NCI-H2196 treated with DMSO at 0.1 percent for 48 hours (cell line): ENCODE results near the gene SLC22A14.
"Not testable (repeated sequence)": the region's sequence is repeated elsewhere in the genome, so short reads cannot be mapped to it uniquely, and the experiment has no call there.

Experiments used
- DNase-seq: peaks from one replicate; lab custom pipeline; 2025; ENCODE audit not compliant: unreplicated experiment; lab: John Stamatoyannopoulos, UW

Gene SLC22A14

GRCh38 chr3:38312356-38312755, 30.3 kb downstream of the SLC22A14 start:
- no peak for DNase-seq

DNA sequence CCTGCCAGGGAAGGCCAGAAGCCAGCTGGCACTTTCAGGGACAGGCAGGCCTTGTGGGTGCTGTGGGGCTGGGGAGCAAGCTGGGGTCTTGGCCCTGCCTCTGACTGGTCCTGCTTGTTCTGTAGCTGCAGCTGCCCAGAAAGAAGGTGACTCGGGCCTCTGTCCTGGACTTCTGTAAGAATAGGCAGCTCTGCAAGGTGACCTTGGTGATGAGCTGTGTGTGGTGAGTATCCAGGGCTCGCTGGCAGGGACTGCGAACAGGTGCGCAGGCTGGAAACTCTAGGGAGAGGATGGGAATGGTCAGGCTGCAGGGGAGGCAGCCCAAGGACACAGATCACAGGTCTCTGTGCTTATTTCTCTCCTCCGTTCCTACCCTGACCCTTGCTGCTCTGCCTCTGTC, 31.2 kb downstream of the SLC22A14 start:
- DNase-seq, result no peak

DNA sequence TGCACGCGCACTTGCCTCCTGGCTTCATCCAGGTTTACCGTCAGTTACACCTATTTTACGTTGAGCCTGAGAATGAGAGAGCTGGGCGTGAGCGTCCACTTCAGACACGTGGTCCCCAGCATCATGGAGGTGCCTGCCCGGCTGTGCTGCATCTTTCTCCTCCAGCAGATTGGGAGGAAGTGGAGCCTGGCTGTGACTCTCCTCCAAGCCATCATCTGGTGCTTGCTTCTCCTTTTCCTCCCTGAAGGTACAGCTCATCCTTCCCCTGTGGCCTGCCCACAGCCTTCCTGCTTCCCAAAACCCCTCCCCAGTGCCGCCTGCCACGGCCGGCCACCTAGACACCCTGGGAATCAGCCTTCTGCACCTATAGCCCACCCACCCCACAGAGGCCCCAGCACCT, 31.6 kb downstream of the SLC22A14 start:
- DNase-seq, result no peak

DNA sequence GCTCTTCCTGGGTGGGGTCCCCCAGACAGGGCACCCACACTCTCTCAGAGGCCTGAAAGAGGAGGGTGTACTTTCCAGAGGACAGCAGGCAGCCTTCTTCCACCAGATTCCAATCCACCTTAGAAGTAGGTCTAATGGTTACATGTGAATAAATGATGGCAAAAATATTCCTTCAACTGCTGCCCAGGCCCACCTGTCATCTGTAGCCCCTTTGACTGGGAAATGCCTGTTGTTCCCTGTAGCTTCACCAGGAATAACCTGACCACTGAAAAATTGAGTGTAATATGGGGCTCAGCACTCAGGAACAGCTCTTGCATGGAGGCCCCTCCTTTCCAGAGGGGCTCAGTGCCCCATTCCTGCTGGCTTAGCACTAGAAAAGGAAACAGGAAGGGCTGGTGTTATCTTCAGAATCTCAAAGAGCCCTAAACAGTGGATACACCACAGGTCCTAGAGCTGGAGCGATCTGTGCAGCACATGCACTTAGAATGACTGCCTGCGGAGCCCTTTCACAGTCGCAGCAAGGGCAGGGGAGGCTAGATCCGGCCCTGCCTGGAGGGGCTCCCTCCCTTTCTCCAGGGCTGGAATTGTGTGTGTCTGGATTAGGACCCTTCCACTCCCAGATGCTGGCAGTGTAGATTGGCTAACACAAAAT, 32.1 kb downstream of the SLC22A14 start:
- no peak for DNase-seq

DNA sequence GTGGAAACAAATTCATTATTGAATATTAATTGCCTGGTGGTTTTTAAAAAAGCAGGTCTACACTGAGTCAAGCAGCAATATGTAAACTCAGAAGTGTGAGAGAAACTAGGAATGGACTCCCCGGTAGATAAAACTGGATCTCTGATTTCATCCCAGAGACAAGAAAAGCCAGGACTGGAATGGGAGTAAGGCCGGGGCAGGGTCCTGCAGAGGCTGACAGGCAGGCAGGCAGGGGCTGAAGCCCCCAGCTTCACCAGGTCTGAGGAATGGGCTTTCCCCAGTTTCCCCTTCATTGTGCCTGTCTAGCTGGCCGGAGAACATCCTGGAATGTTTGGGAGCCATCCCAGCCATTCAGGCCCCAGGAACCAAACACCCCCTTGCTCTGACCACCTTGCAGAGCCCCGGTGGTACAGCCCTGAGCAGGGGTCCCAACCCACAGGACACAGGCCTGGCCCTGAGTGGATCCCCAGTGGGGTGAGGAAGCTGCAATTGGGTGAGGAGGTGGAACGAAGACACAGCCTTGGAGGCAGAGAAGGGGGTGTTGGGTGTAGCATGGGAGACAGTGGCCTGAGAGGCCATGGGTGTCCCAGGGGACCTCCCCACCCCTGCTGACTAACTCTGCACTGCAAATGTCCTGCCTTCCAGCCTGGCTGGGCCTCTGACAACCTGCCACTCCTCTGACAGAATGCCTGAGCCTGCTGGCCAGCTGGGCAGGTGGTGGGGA, 32.8 kb downstream of the SLC22A14 start:
- DNase-seq, result no peak

GRCh38 chr3:38315488-38316230, 33.6 kb downstream of the SLC22A14 start:
- no peak for DNase-seq

GRCh38 chr3:38316356-38317191, 34.5 kb downstream of the SLC22A14 start:
- DNase-seq, result no peak

GRCh38 chr3:38317192-38317759, 35.2 kb downstream of the SLC22A14 start:
- DNase-seq, result no peak

- DNase-seq, result no peak
Observed at GRCh38 chr3:38318766-38319671, 36.9 kb downstream of the SLC22A14 start.

DNA sequence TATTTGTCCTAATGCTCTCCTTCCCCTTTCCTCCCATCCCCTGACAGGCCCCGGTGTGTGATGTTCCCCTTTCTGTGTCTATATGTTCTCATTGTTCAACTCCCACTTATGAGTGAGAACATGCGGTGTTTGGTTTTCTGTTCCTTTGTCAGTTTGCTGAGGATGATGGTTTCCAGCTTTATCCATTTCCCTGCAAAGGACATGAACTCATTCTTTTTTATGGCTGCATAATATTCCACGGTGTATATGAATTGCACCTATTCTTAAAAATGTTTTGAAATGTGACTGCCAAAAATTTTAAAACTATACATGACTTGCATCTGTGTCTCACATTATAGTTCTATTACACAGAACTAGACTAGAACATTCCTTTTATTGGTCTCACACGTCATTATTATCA, 38.5 kb downstream of the SLC22A14 start:
- not testable (repeated sequence) for DNase-seq

GRCh38 chr3:38323060-38323459, 41.0 kb downstream of the SLC22A14 start:
- no peak for DNase-seq

GRCh38 chr3:38325256-38325655, 43.2 kb downstream of the SLC22A14 start:
- DNase-seq, result no peak

DNA sequence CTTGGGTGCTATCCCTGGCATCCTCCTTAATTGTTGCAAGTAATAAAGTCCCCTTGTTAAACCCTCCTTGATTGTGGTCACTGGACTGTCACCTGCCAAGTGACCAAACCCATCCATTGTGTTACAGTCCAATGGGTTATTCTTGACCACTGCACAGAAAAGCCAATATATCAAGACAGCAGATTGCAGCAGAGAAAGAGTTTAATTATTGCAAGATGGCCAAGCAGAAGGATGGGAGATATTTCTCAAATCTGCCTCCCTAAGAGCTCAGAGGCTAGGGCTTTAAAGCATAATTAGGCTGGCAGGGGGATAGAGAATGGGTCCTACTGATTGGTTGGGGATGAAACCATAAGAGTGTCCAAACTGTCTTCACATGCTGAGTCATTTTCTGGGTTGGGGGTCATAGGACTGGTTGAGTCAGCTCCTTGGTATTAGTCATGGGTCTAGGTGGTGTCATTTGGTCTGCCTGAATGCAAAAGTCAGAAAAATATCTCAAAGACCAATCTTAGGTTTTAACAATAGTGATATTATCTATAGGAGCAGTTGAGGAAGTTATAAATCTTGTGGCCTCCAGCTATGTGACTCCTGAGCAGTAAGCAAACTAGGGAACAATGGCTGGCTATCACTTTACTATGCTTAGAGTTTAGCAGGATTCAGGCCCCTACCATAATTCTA, 45.4 kb downstream of the SLC22A14 start:
- DNase-seq, result no peak

DNA sequence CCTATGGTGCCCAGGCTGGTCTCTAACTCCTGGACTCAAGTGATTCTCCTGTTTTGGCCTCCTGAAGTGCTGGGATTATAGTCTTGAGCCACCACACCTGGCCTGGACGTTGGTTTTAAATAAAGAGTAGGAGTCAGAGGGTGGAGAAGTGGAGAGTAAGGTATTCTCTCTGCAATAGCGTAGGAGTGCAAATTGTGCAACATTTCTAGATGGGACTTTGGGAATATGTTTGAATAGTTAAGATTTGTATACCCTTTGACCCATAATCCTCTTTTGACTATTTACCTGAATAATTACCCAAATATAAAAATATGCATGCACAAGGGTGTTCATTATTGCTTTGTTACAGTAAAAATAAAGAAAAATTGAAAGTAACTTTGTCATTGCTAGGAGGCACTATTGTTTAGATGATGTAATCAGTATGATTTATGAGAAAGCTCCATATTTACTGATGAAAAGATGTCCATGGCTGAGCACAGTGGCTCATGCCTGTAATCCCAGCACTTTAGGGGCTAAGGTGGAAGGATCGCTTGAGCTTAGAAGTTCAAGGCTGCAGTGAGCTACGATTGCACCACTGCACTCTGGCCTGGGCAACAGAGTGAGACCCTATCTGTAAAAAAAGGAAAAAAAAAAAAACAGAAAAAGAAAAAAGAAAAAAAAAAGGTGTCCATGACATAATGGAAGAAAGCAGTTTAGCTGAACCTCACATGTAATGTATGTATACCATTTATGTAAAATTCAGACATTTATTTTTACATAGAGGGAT, 49.3 kb downstream of the SLC22A14 start:
- no peak for DNase-seq

- DNase-seq, result no peak
Observed at GRCh38 chr3:38332201-38332600, 50.1 kb downstream of the SLC22A14 start.

- no peak for DNase-seq
Observed at GRCh38 chr3:38334142-38335055, 52.3 kb downstream of the SLC22A14 start.

DNA sequence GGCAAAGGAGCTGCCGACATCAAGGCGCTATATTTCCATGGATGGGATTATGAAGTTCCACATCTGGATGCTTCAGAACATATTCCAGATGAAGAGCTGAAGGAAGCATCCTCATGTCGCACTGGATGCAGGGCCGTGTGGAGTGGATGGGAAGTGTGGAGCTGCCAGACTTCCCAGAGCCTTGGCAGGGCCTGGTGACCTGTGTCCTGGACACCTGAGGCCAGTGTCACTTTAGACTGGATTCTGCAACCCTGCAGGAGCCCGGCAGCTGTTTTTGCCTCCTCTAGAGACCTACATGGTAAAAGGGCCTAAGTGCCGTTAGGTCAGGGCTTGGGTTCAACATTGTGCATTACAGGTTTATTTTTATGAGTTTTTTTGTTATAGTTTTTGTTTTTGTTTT, 53.2 kb downstream of the SLC22A14 start:
- DNase-seq, result no peak
